Fibroblast of villous mesenchyme (primary cell): ENCODE measurements around the gene ZNF275. TPM values are rescaled to one million over a fixed set of nuclear protein-coding genes. Genes with fewer than 3 reads are reported as not detected.

Experiments used
- DNase-seq: peaks from one replicate; pipeline ENCODE4 v3.0.0-alpha.2; 2010; ENCODE audit warnings: low read depth
- H3K4me3 ChIP-seq: 2 replicates; pipeline ENCODE4 v1.5.1; 2011; ENCODE audit warnings: low read depth, mild to moderate bottlenecking, low read length
- CTCF ChIP-seq: IDR thresholded peaks from 2 replicates; pipeline ENCODE4 v1.5.1; 2012; ENCODE audit warnings: low read depth, mild to moderate bottlenecking, low read length; ENCODE audit not compliant: insufficient read depth
- total RNA-seq: library from RNA; depleted of rRNA; stranded (reverse); fragments of >200 nt; gene quantifications from 2 replicates; pipeline ENCODE4 v1.2.3, GENCODE V29; 2012

ZNF275 gene
- total RNA-seq, 1 donor = 13.4 TPM

- no peak for TF ChIP-seq CTCF
- DNase-seq = no peak
- H3K4me3 ChIP-seq = no peak overlapping the region
These were observed 14.5 kb downstream of the ZNF275 start for GRCh38 chrX:153348421-153348820.

- no peak for DNase-seq
- TF ChIP-seq CTCF = no peak
- no peak overlapping the region for H3K4me3 ChIP-seq
These were observed 16.0 kb downstream of the ZNF275 start for GRCh38 chrX:153349952-153350351.

- no peak for TF ChIP-seq CTCF
- no peak for DNase-seq
- H3K4me3 ChIP-seq = no peak overlapping the region
These were observed 18.0 kb downstream of the ZNF275 start for GRCh38 chrX:153351981-153352380.

- no peak for DNase-seq
- no peak for TF ChIP-seq CTCF
- no peak overlapping the region for H3K4me3 ChIP-seq
These were observed 18.9 kb downstream of the ZNF275 start for GRCh38 chrX:153352858-153353257.

GRCh38 chrX:153353416-153353815, 19.5 kb downstream of the ZNF275 start:
- H3K4me3 ChIP-seq = no peak overlapping the region
- no peak for TF ChIP-seq CTCF
- DNase-seq = no peak

- DNase-seq = no peak
- TF ChIP-seq CTCF = no peak
- no peak overlapping the region for H3K4me3 ChIP-seq
These were observed 23.9 kb downstream of the ZNF275 start for GRCh38 chrX:153357877-153358276.

- no peak for DNase-seq
- no peak overlapping the region for H3K4me3 ChIP-seq
- TF ChIP-seq CTCF = no peak
These were observed 27.9 kb downstream of the ZNF275 start for GRCh38 chrX:153361781-153362397.
